ENCODE results near the gene AMH.

Gene AMH

DNA sequence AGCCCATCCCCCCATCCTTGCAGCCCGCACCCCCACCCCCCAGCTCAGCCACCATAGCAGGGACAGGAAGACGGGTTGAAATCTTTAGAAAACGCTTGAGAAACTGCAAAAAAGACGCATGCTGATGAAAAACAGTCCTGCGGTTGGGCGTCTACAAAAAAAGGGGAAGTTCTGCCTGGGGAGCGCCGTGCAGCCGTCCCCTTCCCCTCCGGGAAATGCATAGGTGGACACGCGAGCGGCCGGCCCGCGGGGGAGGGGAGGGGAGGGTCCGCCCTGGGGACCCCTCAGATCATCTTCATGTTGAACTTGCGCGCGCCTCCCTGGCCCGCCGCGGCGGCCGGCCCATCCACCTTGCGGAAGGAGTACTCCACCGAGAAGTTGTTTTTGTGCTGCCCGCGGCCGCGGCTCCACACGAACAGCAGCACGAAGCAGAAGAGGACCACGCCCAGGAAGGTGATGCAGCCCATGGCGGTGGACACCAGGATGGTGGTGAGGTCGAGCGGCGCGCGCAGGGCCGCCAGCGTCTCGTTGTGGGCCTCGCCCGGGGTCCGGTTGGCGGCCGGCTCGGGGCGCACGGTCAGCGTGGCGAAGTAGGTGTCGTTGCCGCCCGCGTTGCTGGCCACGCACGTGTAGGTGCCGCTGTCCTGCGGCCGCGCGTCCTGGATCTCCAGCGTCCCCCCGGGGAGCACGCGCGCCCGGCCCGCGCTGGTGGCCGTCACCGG, 40.8 kb downstream of the AMH start:
- peak overlapping the region; percentile 99 for H3K4me2 ChIP-seq
- peak overlapping the region; percentile 95 for H3K9ac ChIP-seq
- peaks cover 44% of the 10 kb centered on the region for H4K20me1 ChIP-seq
- peaks cover 95% of the 10 kb centered on the region for H3K4me1 ChIP-seq
- H3K9me3 ChIP-seq = no peaks in the 10 kb centered on the region
- peak overlapping the region; percentile 98 for H3K27ac ChIP-seq
- no peak for TF ChIP-seq Cebpa-rat (IDR thresholded peaks at IDR 0.05)
- H3K27me3 ChIP-seq = no peaks in the 10 kb centered on the region; the same call in 1 of the 2 replicates
- H3K36me3 ChIP-seq = peaks cover 13% of the 10 kb centered on the region
- peak overlapping the region; percentile 84 for H3K4me3 ChIP-seq

DNA sequence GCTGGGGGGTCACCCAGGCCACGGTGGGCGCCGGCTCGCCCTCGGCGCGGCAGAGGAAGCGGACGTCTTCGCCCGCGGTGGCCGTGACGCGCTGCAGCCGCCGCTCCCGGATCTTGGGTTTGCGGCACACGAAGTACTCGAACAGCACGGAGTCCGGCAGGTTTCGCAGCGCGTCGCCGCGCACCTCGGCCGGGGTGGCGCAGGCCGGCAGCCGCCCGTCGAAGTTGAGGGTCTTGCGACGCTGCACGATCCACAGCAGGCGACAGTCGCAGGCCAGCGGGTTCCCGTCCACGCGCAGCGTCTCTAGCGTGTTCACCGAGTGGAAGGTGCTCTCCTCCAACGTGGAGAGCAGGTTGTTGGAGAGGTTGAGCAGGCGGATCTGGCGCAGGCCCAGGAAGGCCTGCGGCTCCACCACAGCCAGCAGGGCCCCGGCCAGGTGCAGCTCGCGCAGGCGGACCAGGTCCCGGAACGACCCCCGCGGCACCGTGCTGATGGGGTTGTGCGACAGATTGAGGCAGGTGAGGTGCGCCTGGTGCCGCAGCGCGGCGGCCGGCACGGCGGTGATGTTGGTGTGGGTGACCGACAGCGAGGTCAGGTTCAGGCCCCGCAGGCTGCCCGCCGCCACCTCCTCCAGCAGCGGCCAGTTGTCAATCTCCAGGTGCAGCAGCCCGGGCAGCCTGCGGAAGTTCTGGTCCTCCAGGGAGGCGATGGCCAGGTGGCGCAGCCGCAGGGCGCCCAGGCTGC, 41.5 kb downstream of the AMH start:
- no peaks in the 10 kb centered on the region; the same call in 1 of the 2 replicates for H3K27me3 ChIP-seq
- peaks cover 95% of the 10 kb centered on the region for H3K4me1 ChIP-seq
- H3K9ac ChIP-seq = peak overlapping the region; percentile 95
- no peaks in the 10 kb centered on the region for H3K9me3 ChIP-seq
- peaks cover 51% of the 10 kb centered on the region for H4K20me1 ChIP-seq
- H3K36me3 ChIP-seq = peaks cover 18% of the 10 kb centered on the region
- peak overlapping the region; percentile 99 for H3K4me2 ChIP-seq
- TF ChIP-seq Cebpa-rat (IDR thresholded peaks at IDR 0.05) = no peak
- peak overlapping the region; percentile 98 for H3K27ac ChIP-seq
- peak overlapping the region; percentile 84 for H3K4me3 ChIP-seq

DNA sequence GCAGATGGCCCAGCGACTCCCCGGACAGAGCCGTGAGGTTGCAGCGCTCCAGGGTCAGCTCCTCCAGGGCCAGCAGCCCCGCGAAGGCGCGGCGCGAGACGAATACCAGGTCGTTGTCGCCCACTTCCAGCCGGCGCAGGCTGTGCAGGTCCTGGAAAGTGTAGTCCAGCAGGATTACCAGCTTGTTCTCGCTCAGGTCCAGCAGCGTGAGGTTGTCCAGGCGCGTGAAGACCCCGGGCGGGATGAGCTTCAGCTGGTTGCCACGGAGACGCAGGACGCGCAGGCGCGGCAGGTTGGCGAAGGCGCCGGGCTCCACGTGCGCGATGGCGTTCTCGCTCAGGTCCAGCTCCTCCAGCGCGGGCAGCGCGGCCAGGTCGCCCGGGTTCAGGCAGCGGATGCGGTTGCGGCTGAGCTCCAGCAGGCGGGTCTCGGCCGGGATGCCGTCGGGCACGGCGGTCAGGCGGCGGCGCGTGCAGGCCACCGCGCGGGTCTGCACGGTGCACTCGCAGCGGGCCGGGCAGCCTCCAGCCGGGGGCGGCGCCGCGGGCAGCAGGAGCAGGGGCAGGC, 42.1 kb downstream of the AMH start:
- no peaks in the 10 kb centered on the region for H3K9me3 ChIP-seq
- peak overlapping the region; percentile 95 for H3K9ac ChIP-seq
- H3K4me2 ChIP-seq = peak overlapping the region; percentile 99
- H4K20me1 ChIP-seq = peaks cover 58% of the 10 kb centered on the region
- peak overlapping the region; percentile 98 for H3K27ac ChIP-seq
- H3K4me1 ChIP-seq = peaks cover 95% of the 10 kb centered on the region
- peaks cover 25% of the 10 kb centered on the region for H3K36me3 ChIP-seq
- no peaks in the 10 kb centered on the region; the same call in 1 of the 2 replicates for H3K27me3 ChIP-seq
- H3K4me3 ChIP-seq = peak overlapping the region; percentile 84
- no peak for TF ChIP-seq Cebpa-rat (IDR thresholded peaks at IDR 0.05)

DNA sequence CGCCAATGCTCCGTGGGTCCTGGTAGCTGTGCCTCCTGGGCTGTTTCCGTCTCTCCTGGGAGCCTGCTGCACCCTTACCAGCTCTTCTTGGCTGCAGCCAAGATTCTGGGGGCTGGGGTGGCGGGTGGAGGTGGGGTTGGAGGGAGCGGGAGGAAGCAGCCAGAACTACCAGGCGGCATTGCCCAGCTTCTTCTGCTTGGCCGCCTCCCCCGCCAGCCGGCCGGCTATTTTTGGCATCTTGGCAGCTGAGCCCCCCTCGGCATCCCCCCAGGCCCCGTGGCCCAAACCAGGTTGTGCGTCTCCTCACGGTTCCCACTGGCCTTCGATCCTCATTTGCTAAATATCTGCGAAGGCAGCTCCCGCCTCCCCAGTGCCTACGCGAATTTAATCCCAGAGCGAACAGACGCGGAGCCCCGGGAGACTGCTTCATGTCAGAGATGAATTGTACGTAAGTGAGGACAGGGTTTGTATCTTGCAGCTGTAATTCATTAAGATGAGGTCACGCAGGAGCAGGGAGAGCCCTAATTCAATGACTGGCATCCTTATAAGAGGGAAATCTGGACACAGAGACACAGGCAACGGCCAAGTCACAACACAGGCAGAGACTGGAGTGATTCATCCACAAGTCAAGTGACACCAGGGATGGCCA, 45.7 kb downstream of the AMH start:
- no peaks in the 10 kb centered on the region; the same call in 1 of the 2 replicates for H3K27me3 ChIP-seq
- H3K9ac ChIP-seq = no peak overlapping the region
- TF ChIP-seq Cebpa-rat (IDR thresholded peaks at IDR 0.05) = no peak
- peak overlapping the region; percentile 59 for H3K4me3 ChIP-seq
- no peaks in the 10 kb centered on the region for H3K9me3 ChIP-seq
- peaks cover 96% of the 10 kb centered on the region for H3K4me1 ChIP-seq
- H3K4me2 ChIP-seq = peak overlapping the region; percentile 99
- peaks cover 79% of the 10 kb centered on the region for H4K20me1 ChIP-seq
- peaks cover 26% of the 10 kb centered on the region for H3K36me3 ChIP-seq
- peak overlapping the region; percentile 78 for H3K27ac ChIP-seq

GRCh38 chr19:2296141-2296540, 47.0 kb downstream of the AMH start:
- H4K20me1 ChIP-seq = peaks cover 85% of the 10 kb centered on the region
- no peaks in the 10 kb centered on the region for H3K9me3 ChIP-seq
- peaks cover 97% of the 10 kb centered on the region for H3K4me1 ChIP-seq
- peaks cover 26% of the 10 kb centered on the region for H3K36me3 ChIP-seq
- H3K27ac ChIP-seq = 0 out of 2 replicates have a peak overlapping the region, but pooled peaks have one; percentile 78
- H3K4me2 ChIP-seq = peak overlapping the region; percentile 99
- TF ChIP-seq Cebpa-rat (IDR thresholded peaks at IDR 0.05) = no peak
- H3K27me3 ChIP-seq = no peaks in the 10 kb centered on the region; the same call in 1 of the 2 replicates
- H3K4me3 ChIP-seq = no peak overlapping the region
- H3K9ac ChIP-seq = no peak overlapping the region

DNA sequence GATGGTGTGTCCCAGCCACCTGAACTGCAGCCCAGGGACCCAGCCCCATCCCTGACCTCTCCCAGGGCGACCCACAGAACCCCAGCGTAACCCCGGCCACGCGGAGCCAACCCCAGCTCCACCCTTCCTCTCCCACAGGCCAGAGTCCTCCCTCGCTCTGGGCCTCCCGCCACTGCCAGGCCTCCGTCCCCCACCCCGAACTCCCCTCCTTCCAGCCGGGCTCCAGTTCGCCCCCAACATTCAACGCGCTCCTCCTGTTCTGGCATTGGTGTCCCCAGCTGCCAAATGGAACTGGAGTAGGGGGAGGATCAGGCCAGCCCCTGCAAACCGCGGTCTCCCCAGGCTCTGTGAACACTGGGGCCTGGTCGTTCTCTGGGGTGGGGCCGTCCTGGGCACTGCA, 51.4 kb downstream of the AMH start:
- H3K9me3 ChIP-seq = no peaks in the 10 kb centered on the region
- no peak for TF ChIP-seq Cebpa-rat (IDR thresholded peaks at IDR 0.05)
- peak overlapping the region; percentile 72 for H3K4me2 ChIP-seq
- H3K36me3 ChIP-seq = peaks cover 9% of the 10 kb centered on the region
- peaks cover 94% of the 10 kb centered on the region for H3K4me1 ChIP-seq
- peak overlapping the region; percentile 27; the same call in 1 of the 2 replicates for H3K27ac ChIP-seq
- H4K20me1 ChIP-seq = peaks cover 81% of the 10 kb centered on the region
- H3K27me3 ChIP-seq = peaks cover 36% of the 10 kb centered on the region
- no peak overlapping the region; the same call in 1 of the 2 replicates for H3K4me3 ChIP-seq
- H3K9ac ChIP-seq = no peak overlapping the region

Measured in BLaER1 (cell line).